Hepatocyte (in vitro differentiated cells): ENCODE results near the gene ST14.

Source experiments
- EZH2phosphoT487 ChIP-seq: fragments of 200-600 bp; sonication (generic); IDR thresholded peaks from one replicate; pipeline ENCODE4 v1.6.1; 2018; ENCODE audit warnings: antibody characterized with exemption, mild to moderate bottlenecking, low read depth, moderate library complexity; ENCODE audit not compliant: unreplicated experiment, severe bottlenecking
- TF ChIP-seq, protein P1 (sequence below): fragments of 200-600 bp; sonication (generic); IDR thresholded peaks from 2 replicates; pipeline ENCODE4 v1.5.1; 2016; ENCODE audit warnings: antibody characterized with exemption, mild to moderate bottlenecking; ENCODE audit not compliant: poor library complexity

GRCh38 chr11:130220311-130221035 is 60.9 kb downstream of the ST14 start:
- TF ChIP-seq, protein P1, sequence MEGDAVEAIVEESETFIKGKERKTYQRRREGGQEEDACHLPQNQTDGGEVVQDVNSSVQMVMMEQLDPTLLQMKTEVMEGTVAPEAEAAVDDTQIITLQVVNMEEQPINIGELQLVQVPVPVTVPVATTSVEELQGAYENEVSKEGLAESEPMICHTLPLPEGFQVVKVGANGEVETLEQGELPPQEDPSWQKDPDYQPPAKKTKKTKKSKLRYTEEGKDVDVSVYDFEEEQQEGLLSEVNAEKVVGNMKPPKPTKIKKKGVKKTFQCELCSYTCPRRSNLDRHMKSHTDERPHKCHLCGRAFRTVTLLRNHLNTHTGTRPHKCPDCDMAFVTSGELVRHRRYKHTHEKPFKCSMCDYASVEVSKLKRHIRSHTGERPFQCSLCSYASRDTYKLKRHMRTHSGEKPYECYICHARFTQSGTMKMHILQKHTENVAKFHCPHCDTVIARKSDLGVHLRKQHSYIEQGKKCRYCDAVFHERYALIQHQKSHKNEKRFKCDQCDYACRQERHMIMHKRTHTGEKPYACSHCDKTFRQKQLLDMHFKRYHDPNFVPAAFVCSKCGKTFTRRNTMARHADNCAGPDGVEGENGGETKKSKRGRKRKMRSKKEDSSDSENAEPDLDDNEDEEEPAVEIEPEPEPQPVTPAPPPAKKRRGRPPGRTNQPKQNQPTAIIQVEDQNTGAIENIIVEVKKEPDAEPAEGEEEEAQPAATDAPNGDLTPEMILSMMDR, result no peak
- no peak for TF ChIP-seq EZH2phosphoT487
